Measurements from ENCODE around the gene NR1D2.

The NR1D2 gene

DNA sequence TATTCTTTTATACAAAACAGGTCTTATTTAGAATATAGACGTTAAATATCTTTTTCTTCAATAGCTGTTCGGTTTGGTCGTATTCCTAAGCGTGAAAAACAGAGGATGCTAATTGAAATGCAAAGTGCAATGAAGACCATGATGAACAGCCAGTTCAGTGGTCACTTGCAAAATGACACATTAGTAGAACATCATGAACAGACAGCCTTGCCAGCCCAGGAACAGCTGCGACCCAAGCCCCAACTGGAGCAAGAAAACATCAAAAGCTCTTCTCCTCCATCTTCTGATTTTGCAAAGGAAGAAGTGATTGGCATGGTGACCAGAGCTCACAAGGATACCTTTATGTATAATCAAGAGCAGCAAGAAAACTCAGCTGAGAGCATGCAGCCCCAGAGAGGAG, 16.8 kb downstream of the NR1D2 start:
- in situ Hi-C loops (cut with MboI; ENCODE audit: low sequenced_read_pairs) = no loop called here

DNA sequence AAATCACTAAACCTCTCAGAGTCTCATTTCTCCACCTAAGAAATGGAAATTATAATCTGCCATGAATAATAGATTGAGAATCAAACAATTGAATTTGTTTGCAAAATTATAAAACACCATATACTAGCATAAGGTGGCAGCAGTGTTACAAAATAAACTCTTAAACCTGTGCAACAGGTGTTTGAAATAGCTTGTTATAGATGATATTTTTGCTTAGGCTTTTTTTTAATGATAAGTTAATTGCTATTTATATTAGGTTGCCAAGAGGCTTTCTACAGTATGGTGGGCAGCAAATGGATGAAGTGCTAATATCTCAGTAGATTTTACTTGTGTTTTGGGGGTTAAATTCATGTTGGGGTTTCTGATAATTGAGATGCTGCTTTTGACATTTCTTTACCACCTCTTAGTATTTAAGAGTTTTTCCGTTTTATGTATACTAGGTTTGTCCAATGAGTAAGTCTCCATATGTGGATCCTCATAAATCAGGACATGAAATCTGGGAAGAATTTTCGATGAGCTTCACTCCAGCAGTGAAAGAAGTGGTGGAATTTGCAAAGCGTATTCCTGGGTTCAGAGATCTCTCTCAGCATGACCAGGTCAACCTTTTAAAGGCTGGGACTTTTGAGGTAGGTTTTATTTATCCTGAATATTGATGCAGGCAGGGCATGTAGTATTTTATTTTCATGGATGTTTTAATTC, 19.6 kb downstream of the NR1D2 start:
- in situ Hi-C loops (cut with MboI; ENCODE audit: low sequenced_read_pairs) = no loop called here

DNA sequence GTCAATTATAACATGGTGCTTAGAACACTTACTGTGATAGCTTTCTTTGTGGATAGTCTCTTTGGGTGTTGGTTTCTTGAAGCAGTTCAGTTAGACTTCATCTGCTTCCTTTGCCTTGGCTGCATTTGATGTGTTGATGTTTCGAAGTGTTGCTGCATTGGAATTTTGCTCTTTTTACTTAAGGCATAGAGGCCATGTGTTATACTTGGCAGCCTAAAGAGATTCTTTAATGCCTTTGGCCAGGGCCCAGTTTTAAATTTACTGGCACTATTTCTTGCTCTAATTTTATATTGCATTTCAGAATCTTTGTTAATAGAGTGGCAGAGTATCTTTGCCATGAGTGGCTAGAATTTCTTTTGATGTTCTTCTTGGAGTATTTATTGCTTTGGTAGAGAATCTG, 21.2 kb downstream of the NR1D2 start:
- in situ Hi-C loops (cut with MboI; ENCODE audit: low sequenced_read_pairs) = no loop called here

DNA sequence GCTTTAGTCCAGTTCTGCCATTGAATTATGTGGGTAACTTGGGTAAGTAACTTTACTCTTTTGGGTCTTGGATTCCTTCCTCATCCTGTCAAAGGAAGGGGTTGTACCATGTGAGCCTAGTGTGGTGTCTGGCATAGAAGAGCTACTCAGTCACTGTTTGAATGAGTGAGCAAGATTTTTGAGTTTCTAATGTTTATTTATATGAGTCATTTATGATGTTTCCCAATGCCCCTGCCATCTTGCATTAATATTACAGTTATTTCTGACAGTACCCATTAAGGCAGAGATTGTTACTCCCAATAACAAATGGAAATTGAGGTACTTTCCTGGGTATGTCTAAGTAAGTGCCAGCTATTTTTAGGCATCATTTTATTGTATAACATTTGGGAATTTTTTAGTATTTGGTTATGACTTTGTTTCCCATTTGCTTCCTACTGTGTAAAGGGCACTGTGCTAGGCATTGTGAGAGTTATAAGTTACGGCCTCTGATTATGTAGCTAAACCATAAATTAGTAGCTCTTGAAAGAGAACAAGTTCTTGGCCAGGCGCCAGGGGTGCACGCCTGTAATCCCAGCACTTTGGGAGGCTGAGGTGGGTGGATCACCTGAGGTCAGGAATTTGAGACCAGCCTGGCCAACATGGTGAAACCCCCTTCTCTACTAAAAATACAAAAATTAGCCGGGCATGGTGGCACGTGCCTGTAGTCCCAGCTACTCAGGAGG, 23.5 kb downstream of the NR1D2 start:
- in situ Hi-C loops (cut with MboI; ENCODE audit: low sequenced_read_pairs) = no loop called here

DNA sequence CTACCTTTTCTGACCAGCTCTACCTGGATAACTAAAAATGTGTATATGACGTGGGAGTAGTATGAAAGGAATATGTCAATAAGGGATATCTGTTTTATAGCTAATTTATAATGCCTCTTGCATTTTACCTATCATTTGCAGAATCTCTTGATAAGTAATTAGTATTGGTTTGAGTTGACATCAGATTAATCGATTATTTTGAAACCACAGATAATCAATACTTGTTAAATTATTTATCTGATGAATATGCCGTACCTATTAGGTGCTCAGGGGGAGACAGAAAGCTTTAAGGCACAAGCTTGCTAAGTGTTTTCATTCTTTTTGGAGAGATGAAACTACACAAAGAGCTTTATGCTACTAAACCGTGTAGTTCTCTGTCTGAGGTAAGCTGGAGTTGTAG, 24.3 kb downstream of the NR1D2 start:
- in situ Hi-C loops (cut with MboI; ENCODE audit: low sequenced_read_pairs) = no loop called here

DNA sequence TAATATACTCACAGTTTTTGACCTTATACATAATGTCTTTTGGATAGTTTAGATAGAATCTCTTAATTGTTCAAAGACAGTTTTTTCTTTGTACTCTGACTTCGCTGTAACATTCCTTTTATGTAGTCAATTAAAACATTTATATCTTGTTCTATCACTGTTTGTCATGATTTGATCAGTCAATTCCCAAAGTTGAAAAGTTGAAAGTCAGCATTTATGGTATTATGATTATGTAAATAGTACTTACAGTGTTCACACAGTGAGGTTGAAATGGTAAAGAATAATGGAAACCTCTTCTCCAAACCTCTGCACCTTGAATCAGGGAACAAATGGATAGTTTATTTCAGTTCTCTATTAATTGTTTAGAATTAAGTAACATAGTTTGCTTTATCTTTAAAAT, 26.6 kb downstream of the NR1D2 start:
- in situ Hi-C loops (cut with MboI; ENCODE audit: low sequenced_read_pairs) = no loop called here

DNA sequence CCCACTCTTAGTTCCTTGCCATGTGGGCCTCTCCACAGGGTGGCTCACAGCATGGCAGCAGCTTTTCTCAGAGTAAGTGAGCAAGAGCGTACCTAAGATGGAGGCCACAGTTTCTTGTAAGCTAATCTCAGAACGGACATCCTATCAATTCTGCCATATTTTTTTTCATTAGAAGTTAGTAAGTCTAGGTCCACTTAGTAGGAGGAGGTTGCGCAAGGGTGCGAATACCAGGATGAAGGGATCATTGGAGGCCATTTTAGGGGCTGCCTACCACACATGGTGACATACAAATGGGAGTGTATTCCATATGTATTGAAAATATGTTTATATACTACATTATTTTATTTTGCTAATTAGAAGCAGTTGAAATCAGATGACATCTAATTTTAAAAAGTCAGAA, 31.5 kb downstream of the NR1D2 start:
- in situ Hi-C loops (cut with MboI; ENCODE audit: low sequenced_read_pairs) = no loop called here

DNA sequence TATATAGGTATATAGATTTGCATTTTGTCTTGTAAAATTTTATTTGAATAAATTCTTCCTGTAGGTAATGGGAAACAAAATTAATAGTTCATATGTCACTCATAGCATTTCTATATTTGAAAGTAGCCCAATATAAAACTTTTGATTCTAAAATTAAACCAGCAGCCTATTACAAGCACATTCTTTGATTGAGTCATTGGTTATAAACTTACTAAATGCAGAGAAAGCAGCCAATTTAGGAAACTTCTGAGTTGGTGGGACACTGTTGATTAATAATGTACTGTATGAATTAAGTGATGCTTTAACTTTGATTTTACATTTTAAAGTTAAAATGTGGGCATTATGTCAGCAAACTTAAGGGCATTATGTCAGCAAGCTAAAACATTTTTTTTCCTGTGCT, 34.5 kb downstream of the NR1D2 start:
- in situ Hi-C loops (cut with MboI; ENCODE audit: low sequenced_read_pairs) = no loop called here

DNA sequence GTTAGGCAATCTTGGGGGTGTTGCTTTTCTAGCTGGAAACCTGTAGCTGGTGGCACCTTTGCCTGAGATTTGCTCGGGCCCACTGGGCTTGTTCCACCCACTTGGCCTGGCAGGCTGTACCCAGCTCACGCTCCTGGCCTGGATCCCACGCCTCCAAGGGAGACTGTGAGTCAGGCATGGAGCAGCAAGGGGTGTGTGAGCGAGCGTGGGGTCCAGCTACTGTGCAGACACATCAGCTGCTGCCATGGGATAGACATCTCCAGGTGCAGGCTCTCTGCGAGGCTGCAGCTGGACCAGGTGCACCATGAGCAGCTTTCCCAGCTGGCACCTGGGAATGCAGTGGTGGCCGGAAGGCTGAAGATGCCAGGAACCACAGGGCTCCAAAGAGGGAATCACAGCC, 36.0 kb downstream of the NR1D2 start:
- in situ Hi-C loops (cut with MboI; ENCODE audit: low sequenced_read_pairs) = no loop called here

DNA sequence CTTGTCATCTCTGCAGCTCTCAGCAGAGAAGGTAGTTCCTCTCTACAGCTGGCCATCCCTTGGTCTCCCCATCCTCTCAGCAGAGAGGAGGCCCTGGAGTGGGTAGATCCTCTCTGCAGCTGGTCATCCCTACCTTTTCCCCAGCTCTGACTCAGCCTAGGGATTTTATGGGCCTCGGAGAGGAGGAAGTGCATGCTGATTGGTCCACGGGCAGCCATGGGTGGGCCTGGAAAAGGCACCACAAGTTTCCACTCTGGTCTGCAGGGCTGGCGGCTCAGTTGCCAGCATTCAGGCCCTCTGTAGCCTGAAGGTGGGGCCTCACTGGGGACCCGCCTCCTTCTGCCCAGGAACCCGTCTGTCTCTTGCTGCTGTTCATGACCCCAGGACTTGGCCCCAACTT, 36.9 kb downstream of the NR1D2 start:
- in situ Hi-C loops (cut with MboI; ENCODE audit: low sequenced_read_pairs) = no loop called here

DNA sequence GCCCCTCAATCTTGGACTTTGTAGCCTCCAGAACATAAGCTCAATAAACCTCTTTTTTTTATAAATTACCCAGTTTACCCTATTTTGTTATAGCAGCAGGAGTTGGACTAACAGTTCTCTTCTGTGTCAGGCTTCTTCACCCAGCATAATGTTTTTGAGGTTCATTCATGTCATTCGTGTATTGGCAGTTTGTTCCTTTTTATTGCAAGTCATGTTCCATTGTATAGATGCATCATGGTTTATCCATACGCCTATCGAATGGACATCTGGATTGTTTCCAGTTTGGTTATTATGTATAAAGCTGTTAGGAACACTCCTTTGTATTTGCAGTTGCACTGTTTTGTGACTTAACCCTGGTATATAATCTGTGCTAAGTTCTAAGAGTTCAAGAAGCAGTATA, 39.8 kb downstream of the NR1D2 start:
- in situ Hi-C loops (cut with MboI; ENCODE audit: low sequenced_read_pairs) = no loop called here

DNA sequence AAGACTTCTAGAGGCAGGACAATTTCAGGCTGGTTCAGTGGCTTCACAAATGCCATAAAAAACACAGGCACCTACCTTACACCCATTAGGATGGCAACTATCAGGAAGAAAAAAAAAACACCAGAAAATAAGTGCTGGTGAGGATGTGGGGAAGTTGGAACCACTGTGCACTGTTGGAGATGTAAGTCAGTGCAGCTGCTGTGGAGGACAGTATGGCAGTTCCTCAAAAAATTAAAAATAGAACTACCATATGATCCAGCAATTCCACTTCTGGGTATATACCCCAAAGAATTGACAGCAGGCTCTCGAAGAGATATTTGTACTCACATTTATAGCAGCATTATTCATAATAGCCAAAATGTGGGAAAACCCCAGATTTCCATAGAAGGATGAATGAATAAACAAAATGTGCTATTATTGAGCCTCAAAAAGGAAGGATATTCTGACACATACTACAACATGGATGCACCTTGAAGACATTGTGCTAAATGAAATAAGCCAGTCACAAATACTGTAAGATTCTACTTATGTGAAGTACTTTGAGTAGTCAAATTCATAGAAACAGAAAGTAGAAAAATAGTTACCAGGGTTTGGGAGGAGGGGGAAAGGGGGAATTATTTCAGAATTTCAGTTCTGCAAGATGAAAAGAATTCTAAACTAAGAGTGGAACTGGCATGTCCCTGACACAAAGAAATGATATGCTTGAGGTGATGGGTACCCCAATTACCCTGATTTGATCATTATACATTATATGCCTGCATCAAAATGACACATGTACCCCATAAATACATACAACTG, 40.9 kb downstream of the NR1D2 start:
- in situ Hi-C loops (cut with MboI; ENCODE audit: low sequenced_read_pairs) = no loop called here

DNA sequence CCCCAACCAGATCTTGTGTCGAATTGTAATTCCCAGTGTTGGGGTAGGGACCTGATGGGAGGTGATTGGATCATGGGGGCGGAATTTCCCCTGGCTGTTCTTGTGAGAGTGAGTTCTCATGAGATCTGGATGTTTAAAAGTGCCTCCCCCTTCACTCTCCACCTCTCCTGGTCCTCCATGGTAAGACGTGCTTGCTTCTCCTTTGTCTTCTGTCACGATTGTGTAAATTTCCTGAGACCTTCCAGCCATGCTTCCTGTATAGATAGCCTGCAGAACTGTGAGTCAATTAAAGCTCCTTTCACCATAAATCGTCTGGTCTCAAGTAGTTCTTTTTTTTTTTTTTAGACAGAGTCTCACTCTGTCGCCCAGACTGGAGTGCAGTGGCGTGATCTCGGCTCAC, 42.3 kb downstream of the NR1D2 start:
- in situ Hi-C loops (cut with MboI; ENCODE audit: low sequenced_read_pairs) = no loop called here

DNA sequence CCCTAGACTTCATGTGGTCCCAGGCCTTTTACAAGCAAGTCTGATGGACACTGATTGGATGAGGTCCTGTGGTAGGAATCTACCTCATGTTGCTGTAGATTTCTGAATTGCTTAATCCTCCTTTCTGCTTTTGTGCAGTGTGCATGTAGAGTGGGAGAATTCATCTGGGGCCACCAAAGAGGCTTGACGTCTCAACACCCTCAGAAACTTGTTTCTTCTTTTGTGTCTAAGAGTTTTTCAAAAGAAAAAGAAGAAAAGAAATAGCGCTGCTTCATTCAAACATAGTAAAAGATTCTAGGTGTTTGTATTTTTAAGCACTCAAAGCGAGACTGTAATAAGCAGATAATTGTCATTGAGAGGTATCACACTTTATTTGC, 46.2 kb downstream of the NR1D2 start:
- in situ Hi-C loops (cut with MboI; ENCODE audit: low sequenced_read_pairs) = no loop called here

DNA sequence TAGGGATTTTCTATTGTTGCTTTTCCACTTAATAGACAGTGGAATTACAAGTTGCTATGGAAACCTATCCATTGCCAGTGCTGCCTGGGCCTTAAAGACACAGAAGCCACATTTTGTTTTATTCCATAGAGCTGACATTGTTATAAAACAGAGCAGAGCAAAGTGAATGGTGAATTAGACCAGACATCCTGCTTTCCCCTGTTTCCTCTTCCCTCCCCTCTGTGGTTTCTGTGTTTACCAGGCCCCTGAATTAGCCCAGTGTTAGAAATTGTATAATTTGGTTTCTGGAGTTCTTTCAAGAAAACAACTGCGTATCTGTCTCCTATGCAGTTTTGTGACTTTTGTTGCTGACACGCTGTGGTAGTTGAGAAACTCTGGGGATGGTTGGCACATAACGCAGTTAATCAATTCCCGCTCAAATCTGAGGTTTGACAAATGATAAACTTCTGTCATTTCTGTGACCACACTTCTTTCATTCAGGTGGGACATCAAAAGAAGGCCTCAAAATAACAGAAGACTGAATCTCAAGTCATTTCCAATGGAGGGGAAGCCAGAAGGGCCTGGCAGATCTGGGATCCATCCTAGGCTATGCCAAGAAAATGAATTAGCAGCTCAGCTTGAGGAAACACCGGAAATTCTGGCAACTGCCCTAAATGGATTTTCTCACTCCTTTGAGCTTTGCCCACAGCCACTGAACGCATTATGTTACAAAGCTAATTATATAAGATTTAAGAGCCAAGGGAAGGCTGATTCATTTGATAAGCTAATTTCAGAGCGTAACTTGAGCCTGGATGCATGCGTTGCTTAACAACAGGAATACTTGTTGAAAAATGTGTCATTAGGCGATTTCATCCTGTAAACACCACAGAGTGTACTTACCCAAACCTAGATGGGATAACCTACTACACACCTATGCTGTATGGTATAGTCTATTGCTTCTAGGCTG, 46.9 kb downstream of the NR1D2 start:
- in situ Hi-C loops (cut with MboI; ENCODE audit: low sequenced_read_pairs) = no loop called here

DNA sequence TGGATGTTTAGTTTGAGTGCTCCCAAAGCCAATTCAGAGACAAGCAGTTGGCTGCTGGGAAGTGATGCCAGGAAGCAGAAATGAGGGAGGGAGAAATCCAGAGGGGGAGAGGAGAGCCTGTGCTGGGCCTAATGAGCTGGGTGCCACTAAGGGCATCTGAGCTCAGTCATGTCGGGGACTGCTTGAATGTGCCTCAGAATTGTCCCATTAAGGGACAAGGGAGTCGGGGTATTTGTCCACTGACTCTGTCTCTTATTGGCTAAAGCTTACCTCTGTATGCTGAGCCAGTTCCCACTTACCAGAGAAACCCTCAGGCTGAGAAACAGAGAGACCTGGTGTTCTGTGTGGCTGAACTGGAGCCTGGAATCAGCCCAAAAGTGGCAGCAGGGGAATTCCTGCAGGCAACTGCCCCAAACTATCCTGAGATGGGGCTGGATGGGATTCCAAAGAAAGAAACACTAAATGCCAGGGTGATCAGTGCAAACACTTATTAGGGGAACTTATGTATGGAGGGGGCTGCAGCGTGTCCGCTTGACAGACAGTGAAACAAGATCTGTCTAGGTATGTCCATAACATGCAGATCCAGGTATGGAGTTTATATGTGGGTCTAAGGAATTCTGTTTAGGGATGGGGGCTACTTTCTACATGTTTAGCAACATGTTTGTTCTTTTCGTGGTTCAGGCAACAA, 48.6 kb downstream of the NR1D2 start:
- in situ Hi-C loops (cut with MboI; ENCODE audit: low sequenced_read_pairs) = no loop called here

DNA sequence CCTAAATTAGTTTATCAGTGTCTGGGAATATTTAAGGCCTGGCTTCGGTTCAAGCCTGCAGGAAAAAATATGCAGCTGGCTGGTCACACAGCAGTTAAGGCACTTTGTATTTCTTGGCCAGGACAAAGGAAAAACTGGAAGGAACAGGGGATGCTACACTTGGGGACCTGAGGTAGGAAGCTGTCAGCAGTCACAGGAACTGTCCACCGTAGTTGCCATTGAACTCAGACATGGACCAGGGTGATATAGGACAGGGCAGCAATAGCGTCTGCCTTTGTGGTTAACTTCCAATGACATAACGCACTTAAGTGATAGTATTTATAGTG, 49.1 kb downstream of the NR1D2 start:
- in situ Hi-C loops (cut with MboI; ENCODE audit: low sequenced_read_pairs) = no loop called here

DNA sequence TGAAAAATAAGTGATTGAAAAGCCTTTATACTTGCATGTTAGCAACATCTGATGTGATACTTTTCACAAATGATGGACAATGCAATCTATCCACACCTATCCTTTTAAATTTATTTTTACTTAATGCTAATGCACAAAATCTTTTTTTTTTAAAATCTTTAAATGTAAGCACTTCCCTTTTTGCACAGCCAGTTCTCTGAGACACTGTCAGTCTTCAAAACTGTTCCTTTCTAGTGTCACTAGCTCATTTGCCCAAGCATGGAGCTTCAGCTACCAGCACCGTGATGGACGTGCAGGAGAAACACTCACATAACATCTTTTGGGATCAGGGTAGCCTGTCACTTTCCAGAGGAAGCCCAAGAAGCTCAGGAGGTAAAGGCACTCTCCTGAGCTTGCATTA, 50.1 kb downstream of the NR1D2 start:
- in situ Hi-C loops (cut with MboI; ENCODE audit: low sequenced_read_pairs) = no loop called here

DNA sequence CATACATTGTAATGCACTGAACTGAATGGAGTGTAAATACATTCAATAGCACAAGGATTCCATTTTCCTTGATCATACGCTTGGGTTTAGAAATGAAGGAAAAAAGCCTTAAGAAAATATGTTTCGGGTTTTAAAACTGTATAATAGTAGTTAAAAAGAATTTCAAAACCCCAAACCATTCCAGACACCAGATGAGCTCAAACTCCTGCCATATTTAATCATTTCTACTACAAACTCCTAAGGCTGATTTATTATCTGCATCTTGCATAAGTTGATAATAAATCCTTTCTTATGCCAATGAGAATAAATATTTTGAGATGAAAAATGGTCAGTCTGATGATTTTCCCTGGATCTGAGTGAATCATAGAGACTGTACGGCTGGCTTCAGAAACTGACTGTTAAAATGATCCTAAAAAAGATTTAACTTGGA, 51.0 kb downstream of the NR1D2 start:
- in situ Hi-C loops (cut with MboI; ENCODE audit: low sequenced_read_pairs) = no loop called here

DNA sequence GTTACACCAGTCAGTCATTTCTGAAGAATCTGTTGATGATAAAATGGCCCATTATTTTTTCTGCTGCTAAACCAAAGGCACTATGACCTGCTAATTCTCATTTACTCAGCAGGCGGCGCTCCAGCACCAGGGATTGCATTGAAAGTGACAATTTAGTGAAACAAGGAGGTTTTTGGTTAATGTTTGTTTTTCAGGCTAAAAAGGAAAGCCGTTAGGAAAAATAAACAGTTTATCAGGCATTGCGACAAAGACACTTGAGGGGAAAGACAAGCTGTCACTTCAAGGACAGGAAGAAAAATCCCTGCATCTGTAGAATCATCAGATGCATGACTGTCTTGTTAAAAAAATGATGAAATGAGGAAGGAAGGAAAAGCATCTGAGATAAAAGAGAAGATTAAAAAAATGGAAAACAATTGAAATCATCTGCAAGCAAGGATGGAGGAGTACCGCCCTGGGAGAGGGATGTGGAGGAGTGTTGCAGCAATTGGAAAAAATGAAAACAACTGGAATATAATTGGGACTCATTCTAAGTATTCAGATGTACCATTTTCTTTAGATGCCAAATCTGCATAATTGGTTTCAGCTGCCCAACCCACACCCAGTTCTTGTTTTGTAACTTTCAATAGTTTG, 54.0 kb downstream of the NR1D2 start:
- in situ Hi-C loops (cut with MboI; ENCODE audit: low sequenced_read_pairs) = no loop called here

All from hTERT RPE-1 (cell line).